ENCODE data around the gene GEMIN2.
"Not testable (repeated sequence)": the region's sequence is repeated elsewhere in the genome, so short reads cannot be mapped to it uniquely, and the experiment has no call there.

The GEMIN2 gene

GRCh38 chr14:39179042-39179441 lies 64.9 kb downstream of the GEMIN2 start:
- DNase-seq = no peak

DNA sequence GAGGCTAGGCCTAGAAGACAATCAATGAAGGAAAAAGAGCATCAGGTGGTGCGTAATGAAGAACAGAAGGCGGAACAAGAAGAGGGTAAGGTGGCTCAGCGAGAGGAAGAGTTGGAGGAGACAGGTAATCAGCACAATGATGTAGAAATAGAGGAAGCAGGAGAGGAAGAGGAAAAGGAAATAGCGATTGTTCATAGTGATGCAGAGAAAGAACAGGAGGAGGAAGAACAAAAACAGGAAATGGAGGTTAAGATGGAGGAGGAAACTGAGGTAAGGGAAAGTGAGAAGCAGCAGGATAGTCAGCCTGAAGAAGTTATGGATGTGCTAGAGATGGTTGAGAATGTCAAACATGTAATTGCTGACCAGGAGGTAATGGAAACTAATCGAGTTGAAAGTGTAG lies 66.4 kb downstream of the GEMIN2 start:
- no peak for DNase-seq

DNA sequence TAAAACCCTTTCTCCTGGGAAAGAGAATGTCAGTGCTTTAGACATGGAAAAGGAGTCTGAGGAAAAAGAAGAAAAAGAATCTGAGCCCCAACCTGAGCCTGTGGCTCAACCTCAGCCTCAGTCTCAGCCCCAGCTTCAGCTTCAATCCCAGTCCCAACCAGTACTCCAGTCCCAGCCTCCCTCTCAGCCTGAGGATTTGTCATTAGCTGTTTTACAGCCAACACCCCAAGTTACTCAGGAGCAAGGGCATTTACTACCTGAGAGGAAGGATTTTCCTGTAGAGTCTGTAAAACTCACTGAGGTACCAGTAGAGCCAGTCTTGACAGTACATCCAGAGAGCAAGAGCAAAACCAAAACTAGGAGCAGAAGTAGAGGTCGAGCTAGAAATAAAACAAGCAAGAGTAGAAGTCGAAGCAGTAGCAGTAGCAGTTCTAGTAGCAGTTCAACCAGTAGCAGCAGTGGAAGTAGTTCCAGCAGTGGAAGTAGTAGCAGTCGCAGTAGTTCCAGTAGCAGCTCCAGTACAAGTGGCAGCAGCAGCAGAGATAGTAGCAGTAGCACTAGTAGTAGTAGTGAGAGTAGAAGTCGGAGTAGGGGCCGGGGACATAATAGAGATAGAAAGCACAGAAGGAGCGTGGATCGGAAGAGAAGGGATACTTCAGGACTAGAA lies 67.0 kb downstream of the GEMIN2 start:
- DNase-seq = no peak

- DNase-seq = no peak
Observed at GRCh38 chr14:39181693-39182047, 67.5 kb downstream of the GEMIN2 start.

- DNase-seq = no peak
Observed at GRCh38 chr14:39182770-39183684, 68.9 kb downstream of the GEMIN2 start.

- DNase-seq = not testable (repeated sequence)
Observed at GRCh38 chr14:39183685-39184003, 69.5 kb downstream of the GEMIN2 start.

GRCh38 chr14:39184628-39185255 lies 70.6 kb downstream of the GEMIN2 start:
- no peak for DNase-seq

- DNase-seq = no peak
Observed at GRCh38 chr14:39185256-39186049, 71.3 kb downstream of the GEMIN2 start.
